CD1c-positive myeloid dendritic cell (primary cell): ENCODE data around the gene PRR16.
A peak's percentile ranks its signal among the peaks of the same experiment; 100 is the strongest.
"Not testable (repeated sequence)": the region's sequence is repeated elsewhere in the genome, so short reads cannot be mapped to it uniquely, and the experiment has no call there.

Experiments
- DNase-seq: peaks from one replicate; pipeline ENCODE4 v3.0.0-alpha.2; 2016; ENCODE audit errors: extremely low spot score

Gene PRR16

GRCh38 chr5:120655828-120656435, 191.8 kb downstream of the PRR16 start:
- DNase-seq, result peak; percentile 5

DNA sequence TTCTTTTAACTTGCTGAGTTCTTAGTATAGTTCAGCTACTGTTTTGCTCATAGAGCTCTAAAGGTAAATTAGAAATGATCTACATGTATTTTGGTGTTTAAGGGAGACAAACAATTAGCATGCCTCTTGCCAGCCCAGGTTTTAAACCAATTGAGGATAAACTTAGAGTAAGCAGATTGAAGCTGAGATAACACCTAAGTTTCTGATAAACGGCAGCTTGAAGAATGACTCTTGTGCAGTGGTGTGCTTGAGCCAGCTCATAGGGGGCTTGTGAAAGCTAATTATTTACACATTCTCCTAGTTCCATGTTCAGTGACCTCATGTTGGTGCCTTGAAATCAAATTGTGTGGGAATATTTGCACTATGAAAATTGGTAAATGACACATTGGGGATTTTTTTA, 193.0 kb downstream of the PRR16 start:
- no peak for DNase-seq

- DNase-seq, result no peak
Measured at GRCh38 chr5:120677481-120677880, 213.4 kb downstream of the PRR16 start.

GRCh38 chr5:120678279-120678678, 214.2 kb downstream of the PRR16 start:
- DNase-seq, result no peak

DNA sequence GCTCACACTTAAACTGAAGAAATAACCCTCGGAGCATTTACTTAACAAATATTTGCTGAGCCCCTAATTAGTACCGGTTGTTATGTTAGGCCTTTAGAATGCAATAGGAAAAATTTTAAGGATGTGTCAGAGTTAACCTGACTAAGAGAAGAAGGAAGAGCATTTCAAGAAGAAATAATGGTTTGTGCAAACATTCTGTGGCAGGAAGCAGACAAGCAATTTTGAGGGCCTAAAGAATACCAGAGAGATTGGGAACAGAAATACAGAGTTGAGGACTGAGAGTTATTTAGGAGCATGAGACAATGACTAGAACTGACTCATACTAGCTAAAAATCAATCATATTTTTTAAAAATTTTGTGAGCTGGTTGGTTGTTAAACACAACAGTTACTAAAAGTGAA, 218.8 kb downstream of the PRR16 start:
- DNase-seq, result no peak

- DNase-seq, result no peak
Measured at GRCh38 chr5:120683580-120683979, 219.5 kb downstream of the PRR16 start.

- no peak for DNase-seq
Measured at GRCh38 chr5:120684213-120684612, 220.1 kb downstream of the PRR16 start.

- DNase-seq, result no peak
Measured at GRCh38 chr5:120684749-120685415, 220.8 kb downstream of the PRR16 start.

GRCh38 chr5:120690621-120691407, 226.7 kb downstream of the PRR16 start:
- no peak for DNase-seq

DNA sequence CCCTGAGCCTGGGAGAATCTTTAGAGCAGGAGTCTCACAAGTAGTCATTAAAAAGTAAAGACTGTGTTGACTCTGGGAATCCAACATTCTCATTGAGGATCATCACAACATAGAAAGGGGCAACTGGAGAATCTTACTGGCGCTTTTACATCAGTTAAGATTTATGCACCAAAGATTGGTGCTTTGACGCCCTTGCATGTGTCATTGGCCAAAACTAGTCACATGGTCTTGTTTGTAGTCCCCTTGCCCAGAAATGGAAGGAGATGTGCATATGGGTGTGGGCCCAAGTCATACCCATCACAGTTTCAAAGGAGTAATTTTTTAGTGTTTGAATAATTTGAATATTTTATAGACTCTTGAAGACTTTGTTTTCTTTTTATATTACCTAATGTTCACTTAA, 228.2 kb downstream of the PRR16 start:
- no peak for DNase-seq

GRCh38 chr5:120695368-120695880, 231.3 kb downstream of the PRR16 start:
- no peak for DNase-seq

DNA sequence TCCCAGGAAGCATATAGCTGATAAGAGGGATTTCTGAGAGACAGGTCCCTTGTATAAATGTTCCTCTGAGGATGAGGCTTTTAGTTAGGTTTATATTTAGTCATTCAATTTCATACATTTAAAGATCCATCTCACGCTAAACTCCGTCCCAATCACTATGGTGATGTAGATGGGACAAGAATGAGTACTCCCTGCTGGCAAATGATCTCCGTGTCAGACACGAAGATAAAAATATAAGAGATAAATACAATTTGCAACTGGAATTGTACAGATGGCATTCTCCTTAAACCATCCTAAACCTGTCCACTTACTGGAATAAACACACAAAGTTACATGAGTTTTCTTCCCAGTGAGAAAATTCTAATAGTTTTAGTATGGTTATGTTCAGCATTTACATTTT, 233.0 kb downstream of the PRR16 start:
- DNase-seq, result no peak

- not testable (repeated sequence) for DNase-seq
Measured at GRCh38 chr5:120697670-120698327, 233.7 kb downstream of the PRR16 start.

DNA sequence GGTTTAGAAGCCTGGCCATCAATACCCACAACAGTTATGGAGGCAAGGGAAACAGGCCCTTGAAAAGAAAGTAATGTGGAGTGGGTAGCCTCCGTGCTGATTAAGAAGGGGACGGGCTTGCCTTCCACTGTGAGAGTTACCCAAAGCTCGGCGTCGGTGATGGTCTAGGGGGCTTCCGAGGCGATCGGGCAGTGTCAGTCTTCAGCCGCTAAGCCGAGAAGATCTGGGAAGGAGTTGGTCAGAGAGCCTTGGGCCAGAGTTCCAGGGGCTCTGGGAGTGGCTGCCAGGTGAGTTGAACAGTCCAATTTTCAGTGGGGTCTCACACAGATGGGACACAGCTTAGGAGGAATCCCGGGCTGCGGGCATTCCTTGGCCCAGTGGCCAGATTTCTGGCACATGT, 236.6 kb downstream of the PRR16 start:
- not testable (repeated sequence) for DNase-seq

GRCh38 chr5:120702817-120703538, 238.9 kb downstream of the PRR16 start:
- DNase-seq, result not testable (repeated sequence)

DNA sequence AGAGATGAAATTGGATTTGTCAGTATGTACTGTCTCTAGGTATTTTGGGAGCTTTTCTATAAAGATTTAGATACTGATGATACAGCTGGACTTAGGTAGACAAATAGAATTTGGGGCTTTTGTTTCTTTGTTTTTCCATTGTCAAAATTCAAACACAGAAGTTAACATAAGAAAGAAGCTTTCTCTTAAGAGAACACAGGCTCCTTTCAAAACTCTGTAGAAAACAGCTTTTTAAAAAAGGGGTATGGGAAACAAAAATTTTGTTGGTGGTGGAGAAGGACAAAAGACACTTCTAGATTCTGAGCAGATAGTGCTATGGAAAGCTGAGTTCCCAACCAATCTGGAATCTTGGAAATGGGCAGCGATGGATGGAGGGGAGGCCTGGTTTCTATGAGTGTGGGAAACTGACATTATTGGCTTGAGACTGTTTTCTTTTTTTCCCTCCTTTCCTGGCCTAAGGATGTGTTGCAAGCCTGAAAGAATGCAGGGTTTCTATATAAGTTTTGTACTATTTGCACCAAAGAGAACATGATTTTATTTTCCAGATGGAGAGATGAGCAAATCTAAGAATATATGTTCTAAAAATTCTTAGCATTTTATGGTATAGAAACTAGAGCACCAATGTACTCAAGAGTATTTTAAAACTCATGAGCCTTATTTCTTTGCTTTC, 240.0 kb downstream of the PRR16 start:
- no peak for DNase-seq

GRCh38 chr5:120706877-120707276, 242.8 kb downstream of the PRR16 start:
- no peak for DNase-seq

GRCh38 chr5:120717381-120717780, 253.3 kb downstream of the PRR16 start:
- no peak for DNase-seq

DNA sequence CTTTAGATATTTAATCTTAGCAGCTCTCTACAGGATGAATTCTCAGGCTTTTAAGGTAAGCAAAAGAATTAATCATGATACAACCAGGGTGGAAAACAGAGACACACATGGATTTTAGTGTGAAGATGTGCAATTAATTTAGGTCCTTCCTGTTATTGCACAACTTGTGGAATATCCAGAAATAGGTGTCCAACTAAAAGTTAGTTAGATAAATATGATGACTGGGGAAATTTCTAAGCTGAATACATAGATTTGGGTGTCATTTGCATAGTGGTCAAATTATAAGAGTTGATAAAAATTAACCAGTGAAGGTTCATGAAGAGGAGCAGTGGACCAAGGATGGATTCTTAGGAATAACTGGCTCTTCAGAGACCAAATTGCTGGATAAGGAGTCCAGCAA, 266.1 kb downstream of the PRR16 start:
- no peak for DNase-seq

DNA sequence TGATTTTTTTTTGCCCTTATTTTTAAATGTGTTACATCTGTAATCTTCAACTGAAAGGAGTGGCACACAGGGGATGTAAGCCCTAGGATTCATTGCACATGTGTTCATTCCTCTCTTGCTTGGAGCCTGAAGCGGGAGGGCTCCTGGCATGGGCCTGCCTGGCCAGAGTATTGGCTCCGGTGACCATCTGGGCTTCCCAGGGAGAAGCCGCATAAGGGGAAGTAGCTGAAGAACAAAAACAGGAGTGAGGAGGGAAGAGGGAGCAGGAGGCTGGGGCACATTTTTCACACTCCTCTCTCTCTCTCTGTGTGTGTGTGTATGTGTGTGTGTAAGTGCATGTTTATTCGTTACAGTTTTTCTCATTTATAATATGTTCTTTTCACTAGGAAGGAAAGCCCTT, 269.9 kb downstream of the PRR16 start:
- no peak for DNase-seq

DNA sequence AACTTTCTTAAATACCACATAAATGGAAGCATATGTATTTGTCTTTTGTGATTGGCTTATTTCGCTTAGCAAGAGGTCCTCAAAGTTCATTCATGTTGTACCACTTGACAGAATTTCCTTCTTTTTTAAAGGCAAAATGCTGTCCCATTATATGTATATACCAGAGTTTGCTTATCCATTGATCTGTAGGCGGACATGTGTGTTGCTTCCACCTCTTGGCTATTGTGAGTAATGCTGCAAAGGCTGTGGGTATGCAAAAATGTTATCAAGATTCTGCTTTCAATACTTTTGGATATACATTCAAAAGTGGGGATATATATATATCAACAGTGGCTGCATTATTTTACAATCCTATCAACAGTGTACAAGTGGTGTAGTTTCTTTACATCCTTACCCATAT, 271.0 kb downstream of the PRR16 start:
- no peak for DNase-seq
